HG02981 (cell line): Measurements from ENCODE around the gene PRUNE2.

Source experiments
- ATAC-seq: cut with Tn5 transposase; IDR thresholded peaks from one replicate; pipeline ENCODE4 v1.9.1; 2021; ENCODE audit warnings: mild to moderate bottlenecking, moderate library complexity; ENCODE audit not compliant: unreplicated experiment

The PRUNE2 gene

GRCh38 chr9:76900884-76901440, 5.0 kb downstream of the PRUNE2 start:
- ATAC-seq, result no peak

DNA sequence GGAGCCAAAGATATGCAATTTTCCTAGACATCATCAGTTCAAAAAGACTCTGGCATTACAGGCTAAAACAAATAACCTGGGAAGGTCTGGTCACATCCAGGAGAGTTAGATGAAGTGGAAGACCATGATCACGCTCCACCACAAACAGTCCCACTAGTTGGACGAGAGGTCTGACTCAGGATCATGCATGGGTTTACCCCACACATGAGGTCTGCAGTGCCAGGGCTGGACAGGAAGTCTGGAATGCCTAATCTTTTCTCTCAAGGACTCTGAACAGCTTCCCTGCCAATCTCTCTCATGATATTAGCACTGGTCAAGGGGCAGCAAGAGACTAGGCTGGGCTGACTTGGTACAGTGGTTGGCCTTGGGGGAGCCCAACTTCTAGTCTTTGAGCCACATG, 7.1 kb downstream of the PRUNE2 start:
- no peak for ATAC-seq

GRCh38 chr9:76897804-76898525, 7.9 kb downstream of the PRUNE2 start:
- ATAC-seq, result no peak

GRCh38 chr9:76896035-76896434, 9.9 kb downstream of the PRUNE2 start:
- no peak for ATAC-seq

- ATAC-seq, result no peak
These were observed 10.7 kb downstream of the PRUNE2 start for GRCh38 chr9:76895186-76895585.

- no peak for ATAC-seq
These were observed 11.7 kb downstream of the PRUNE2 start for GRCh38 chr9:76894198-76894597.

DNA sequence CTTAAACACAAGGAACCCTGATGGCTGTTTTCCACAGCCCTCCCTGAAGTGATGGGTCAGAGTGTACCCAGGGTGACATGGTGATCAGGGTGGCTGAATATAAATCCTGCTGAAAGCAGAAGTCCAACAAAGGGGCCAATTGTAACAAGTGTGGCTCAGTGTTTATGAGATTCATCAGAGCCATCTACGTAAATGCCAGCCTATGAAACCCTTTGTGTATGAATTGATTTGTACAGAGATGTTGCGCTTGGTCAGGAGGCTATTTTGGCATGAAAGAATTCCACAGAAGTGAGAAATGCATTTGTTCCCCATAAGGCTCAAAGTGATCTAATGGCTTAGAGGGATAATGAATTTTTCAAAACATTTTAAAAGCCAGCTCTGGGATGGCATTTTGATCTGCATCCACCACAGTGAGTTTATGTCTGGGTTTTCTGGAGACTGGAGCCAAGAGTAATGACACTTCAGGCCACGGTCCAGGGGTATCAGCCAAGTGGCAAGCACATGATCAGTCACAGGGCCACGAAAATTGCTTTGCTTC, 12.4 kb downstream of the PRUNE2 start:
- ATAC-seq, result no peak

DNA sequence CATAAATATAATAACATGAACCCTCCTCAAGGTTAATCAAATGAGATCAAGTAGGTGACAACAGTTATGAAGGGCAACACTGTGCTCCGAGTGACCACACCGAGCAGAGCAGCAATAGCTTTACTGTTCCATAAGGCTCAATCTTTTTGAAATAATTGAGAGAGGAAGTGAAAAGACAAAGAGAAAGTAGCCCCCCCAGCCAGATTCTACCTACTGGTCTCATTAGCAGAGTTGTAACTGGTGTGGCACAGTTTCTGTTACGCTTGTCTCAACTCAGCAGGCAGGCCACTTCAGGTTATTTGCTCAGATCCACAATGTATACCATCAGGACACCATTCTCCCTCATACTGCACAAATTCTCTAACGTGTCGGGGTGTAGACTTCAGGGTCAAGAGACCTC, 14.0 kb downstream of the PRUNE2 start:
- ATAC-seq, result no peak

DNA sequence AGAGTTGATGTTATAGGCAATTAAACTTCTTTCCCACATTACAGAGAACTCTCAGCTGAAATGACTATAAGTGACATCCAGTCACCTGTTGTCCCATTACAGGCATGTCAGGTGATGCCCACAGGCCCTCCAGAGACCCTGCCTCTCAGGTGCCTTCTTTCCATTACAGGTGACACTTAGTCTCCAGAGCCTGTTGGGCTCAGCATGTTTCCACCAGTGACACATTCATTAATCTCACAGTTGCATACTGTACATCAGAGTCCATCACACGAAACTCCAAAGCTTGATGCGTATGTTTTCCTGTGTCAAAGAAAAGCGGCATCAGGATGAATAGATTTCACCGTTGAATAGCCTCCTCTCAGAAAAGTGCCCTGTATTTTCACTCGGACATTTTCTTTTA, 14.6 kb downstream of the PRUNE2 start:
- ATAC-seq, result no peak

GRCh38 chr9:76887951-76888350, 18.0 kb downstream of the PRUNE2 start:
- ATAC-seq, result no peak

GRCh38 chr9:76887003-76887821, 18.7 kb downstream of the PRUNE2 start:
- ATAC-seq, result no peak

DNA sequence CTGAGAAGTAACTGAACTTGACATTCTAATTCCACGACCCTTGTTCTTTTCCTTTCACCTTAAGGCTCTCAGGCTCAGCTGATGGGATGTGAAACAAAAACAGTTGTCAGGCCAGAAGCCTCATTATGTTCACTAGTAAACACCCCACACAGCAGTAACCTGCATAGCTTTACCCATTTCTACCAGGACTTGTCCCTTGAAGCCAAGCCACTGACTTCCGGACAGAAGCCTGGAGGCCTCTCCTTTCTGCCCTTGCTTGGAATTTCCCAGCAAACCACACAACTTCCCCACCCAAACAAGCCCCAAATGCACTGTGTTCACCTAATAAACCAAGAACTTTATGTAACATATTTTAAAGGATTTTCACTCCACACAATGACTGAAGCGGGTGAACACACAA, 19.6 kb downstream of the PRUNE2 start:
- no peak for ATAC-seq

- ATAC-seq, result no peak
These were observed 21.1 kb downstream of the PRUNE2 start for GRCh38 chr9:76884823-76885222.

DNA sequence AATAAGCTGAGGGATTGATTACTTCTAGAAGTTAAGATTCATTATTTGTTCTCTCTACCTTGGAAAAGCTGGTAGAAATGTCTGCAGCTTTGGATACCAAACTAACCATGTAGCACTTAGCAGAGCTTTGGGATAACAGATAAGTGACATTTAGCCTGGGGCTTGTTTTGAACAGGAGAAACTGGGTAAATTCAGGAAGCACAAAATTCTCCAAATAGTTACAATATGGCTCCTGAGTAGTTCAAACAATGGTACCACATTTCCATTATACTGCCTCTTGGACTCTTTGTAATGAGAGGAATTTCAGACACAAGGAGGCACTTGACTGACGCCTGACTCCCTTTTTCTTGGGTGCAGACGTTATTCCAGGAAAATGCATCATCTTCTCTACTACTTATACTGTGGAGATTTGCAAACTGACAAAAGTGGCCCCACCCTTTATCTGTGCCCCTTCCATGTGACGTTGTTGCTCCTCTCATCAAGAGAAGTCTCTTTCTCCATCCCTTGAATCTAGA, 22.5 kb downstream of the PRUNE2 start:
- no peak for ATAC-seq

GRCh38 chr9:76882686-76883085, 23.2 kb downstream of the PRUNE2 start:
- ATAC-seq, result no peak

DNA sequence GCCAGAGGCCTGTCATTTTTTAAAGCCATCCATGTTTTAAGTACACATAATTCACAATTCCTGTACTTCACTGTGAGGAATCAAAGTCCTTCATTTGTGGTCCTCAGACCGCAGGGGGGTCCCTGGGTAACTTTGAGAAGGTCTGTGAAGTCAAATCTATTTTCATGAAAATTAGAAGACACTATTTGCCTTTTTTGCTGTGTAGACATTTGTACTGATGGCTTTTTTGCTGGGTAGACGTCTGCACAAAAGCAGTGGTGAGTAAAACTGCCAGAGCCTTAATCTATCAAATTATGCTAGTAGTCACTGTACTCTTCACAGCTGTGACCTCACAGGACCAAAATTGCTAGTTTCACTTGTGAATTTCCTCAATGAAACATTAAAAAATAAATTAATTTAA, 25.7 kb downstream of the PRUNE2 start:
- no peak for ATAC-seq

GRCh38 chr9:76878933-76879332, 27.0 kb downstream of the PRUNE2 start:
- ATAC-seq, result no peak

GRCh38 chr9:76877961-76878360, 28.0 kb downstream of the PRUNE2 start:
- ATAC-seq, result no peak

GRCh38 chr9:76876098-76876497, 29.8 kb downstream of the PRUNE2 start:
- no peak for ATAC-seq

DNA sequence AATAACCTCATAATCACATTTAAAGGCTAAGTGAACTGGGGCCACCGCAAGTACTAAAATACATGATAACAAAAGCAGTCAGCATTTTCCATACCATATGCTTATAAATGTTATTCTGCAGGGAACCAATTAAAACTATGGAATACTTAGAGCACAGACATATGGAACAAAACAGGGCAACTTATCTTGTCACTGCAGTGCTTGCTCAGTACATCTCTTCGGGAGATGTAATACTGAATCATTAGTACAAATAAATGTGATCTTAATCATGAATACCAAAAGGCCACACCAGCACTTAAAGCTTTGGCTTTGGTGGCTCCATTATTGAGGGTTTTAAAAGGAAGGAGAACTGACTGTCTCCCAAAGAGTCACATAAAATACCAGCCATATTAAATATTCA, 32.1 kb downstream of the PRUNE2 start:
- no peak for ATAC-seq

DNA sequence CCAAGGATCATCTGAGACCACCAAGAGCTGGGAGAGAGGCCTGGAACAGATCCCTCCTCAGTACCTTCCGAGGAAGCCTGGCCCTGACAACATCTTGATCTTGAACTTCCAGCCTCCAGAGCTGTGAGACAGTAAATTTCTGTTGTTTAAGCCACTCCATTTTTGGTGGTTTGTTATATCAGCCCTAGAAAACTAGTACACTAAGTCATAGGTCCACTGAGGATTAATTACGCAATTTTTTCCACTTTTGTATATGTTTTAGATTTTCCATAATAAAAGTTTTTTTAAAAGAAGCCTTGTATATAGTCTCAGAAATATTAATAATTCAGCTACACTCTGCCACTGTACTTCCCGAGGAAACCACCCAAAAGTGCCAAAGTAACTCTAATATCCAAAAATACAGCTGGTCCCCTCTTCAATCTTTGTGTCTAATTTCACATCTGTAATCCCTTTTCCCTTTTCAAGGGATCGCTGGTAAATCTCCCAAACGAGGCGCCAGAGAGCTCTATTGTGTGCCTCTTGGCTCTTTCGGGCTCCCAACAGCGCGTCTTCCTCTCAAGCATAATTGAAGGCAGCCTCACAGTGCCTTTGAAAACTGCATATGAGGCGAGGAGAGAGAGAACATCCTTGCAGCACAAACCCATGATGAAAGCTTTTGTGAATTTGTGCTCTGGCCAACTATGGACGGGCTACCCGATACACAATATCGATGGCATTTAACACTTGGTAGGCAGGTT, 32.7 kb downstream of the PRUNE2 start:
- no peak for ATAC-seq
